Stimulated activated memory B cell treated with anti-CD40 and anti-IgM and Interleukin-4, amounts not matched to agents 10 μg/mL and 1 μg/mL and 100 μg/mL, for 72 hours (primary cell): ENCODE results near the gene C1S.
"Not testable (repeated sequence)": the region's sequence is repeated elsewhere in the genome, so short reads cannot be mapped to it uniquely, and the experiment has no call there.

ENCODE experiments used
- ATAC-seq: fragments of 150-1000 bp; cut with Tn5 transposase; 2 replicates; pipeline ENCODE4 v1.10.0; 2021
- H3K27ac Mint-ChIP-seq: one replicate; pipeline ENCODE4 v1.8.0; 2022; ENCODE audit warnings: mild to moderate bottlenecking, mixed read lengths
- H3K27me3 Mint-ChIP-seq: one replicate; pipeline ENCODE4 v1.8.0; 2022; ENCODE audit warnings: mixed read lengths
- H3K36me3 Mint-ChIP-seq: one replicate; pipeline ENCODE4 v1.8.0; 2022; ENCODE audit warnings: mixed read lengths
- H3K4me1 Mint-ChIP-seq: one replicate; pipeline ENCODE4 v1.8.0; 2022; ENCODE audit warnings: mixed read lengths
- H3K4me3 Mint-ChIP-seq: one replicate; pipeline ENCODE4 v1.8.0; 2022; ENCODE audit warnings: mild to moderate bottlenecking, moderate library complexity, mixed read lengths
- H3K9me3 Mint-ChIP-seq: one replicate; pipeline ENCODE4 v1.8.0; 2022; ENCODE audit warnings: mixed read lengths

C1S gene

DNA sequence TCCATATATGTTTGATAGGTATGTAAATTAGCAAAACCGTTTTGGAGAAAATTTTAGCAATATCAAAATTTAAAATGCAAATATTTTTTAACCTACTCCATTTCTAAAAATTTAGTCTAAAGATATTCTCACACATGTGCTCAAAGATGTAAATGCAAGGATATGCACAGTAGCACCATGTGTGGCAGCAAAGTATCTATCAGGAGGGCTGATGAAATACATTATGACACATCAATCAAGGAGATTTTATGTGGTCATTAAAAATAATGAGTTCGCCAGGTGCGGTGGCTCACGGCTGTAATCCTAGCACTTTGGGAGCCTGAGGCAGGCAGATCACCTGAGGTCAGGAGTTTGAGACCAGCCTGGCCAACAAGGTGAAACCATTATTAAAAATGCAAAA is 39.7 kb downstream of the C1S start:
- Mint-ChIP-seq H3K36me3 (peaks cover 24% of the 10 kb centered on the region), H3K4me1 (peaks cover 2% of the 10 kb centered on the region), H3K27ac (no peak overlapping the region), H3K27me3 (no peaks in the 10 kb centered on the region), H3K9me3 (no peaks in the 10 kb centered on the region), H3K4me3 (no peak overlapping the region)
- ATAC-seq, result no peak

- H3K27ac Mint-ChIP-seq, result no peak overlapping the region
- H3K9me3 Mint-ChIP-seq, result peaks cover 5% of the 10 kb centered on the region
- no peak for ATAC-seq
- no peak overlapping the region for H3K4me3 Mint-ChIP-seq
- H3K27me3 Mint-ChIP-seq, result no peaks in the 10 kb centered on the region
- H3K36me3 Mint-ChIP-seq, result peaks cover 34% of the 10 kb centered on the region
- H3K4me1 Mint-ChIP-seq, result peaks cover under 1% of the 10 kb centered on the region
Measured at GRCh38 chr12:7101047-7101693, 40.7 kb downstream of the C1S start.

GRCh38 chr12:7101694-7102131 is 41.2 kb downstream of the C1S start:
- Mint-ChIP-seq H3K4me1 (peaks cover 5% of the 10 kb centered on the region), H3K27me3 (no peaks in the 10 kb centered on the region), H3K9me3 (peaks cover 9% of the 10 kb centered on the region), H3K27ac (no peak overlapping the region), H3K36me3 (peaks cover 39% of the 10 kb centered on the region), H3K4me3 (no peak overlapping the region)
- peak; percentile 36 for ATAC-seq

DNA sequence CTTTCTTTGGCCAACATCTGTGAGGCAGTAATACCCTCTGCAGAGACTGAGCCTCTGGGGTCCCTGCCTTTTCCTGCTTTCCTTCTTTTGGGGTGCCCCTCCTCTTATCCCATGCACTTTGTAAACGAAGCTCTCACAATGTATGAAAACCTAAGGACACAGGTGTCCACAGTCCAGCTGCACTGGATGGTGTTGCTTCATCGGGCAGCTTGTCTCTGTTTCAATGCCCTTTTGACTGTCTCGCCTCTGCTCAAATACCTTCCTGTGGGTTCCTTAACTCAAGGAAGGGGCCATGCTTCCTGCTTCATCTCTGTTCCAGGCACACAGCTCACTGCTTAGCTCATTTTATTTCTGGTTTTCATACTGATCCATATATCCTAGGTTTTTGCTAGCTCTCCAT is 42.1 kb downstream of the C1S start:
- ATAC-seq, result no peak
- peaks cover 40% of the 10 kb centered on the region for H3K36me3 Mint-ChIP-seq
- peaks cover 9% of the 10 kb centered on the region for H3K9me3 Mint-ChIP-seq
- H3K27ac Mint-ChIP-seq, result no peak overlapping the region
- no peak overlapping the region for H3K4me3 Mint-ChIP-seq
- peaks cover 6% of the 10 kb centered on the region for H3K4me1 Mint-ChIP-seq
- H3K27me3 Mint-ChIP-seq, result no peaks in the 10 kb centered on the region

DNA sequence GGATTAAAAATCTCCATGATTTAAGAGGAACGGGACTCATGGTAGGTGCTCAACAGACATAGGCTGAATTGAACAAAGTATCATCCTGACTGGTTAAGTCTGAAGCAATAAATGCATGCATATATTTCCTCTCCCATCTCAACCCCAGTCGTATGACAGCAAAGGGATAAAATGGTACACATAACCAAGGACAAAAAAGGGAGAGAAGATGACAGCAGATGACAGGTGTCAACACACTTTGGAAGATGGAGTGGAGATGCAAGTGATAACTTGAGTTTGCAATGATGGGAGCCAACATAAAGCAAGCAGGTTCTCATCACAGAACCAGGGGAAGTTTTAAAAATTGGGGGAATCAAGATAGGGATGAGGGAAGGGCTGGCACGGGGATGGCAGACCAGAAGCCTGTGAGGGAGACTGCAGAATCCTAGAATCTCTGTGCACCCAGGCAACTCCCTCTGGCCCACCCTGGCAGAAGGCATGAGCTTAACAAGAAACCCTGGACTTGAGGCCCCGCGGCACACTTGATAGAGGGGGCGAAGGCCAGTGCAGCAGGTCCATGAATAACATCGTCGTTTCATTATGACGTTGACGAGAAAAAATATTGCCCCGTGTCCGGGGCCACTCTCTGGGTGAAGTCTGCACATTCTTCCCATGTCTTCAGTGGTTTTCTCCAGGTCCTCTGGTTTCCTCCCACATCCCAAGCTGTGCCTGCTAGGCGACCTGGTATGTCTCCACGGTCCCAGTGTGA is 43.5 kb downstream of the C1S start:
- no peak overlapping the region for H3K4me3 Mint-ChIP-seq
- ATAC-seq, result no peak
- H3K27me3 Mint-ChIP-seq, result no peaks in the 10 kb centered on the region
- H3K4me1 Mint-ChIP-seq, result peaks cover 18% of the 10 kb centered on the region
- peaks cover 33% of the 10 kb centered on the region for H3K36me3 Mint-ChIP-seq
- H3K27ac Mint-ChIP-seq, result peak overlapping the region; percentile 5
- H3K9me3 Mint-ChIP-seq, result peaks cover 9% of the 10 kb centered on the region

DNA sequence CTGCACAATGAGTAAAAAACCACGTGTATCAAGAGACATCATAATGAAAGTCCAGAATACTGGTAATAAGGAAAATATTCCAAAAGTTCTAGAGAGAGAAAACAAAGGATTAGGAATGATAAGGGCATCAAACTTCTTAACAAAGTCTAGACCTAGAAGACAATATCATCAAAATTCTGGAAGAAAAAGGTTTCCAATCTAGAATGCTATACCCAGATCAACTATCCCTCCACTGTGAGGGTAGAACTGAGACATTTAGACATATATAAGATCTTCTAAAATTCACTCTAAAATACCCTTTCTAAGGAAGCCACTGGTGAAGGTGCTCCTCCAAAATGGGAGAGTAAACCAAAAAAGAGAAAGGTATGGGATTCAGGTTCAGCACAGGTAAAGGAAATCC is 45.6 kb downstream of the C1S start:
- peaks cover 33% of the 10 kb centered on the region for H3K36me3 Mint-ChIP-seq
- peaks cover 9% of the 10 kb centered on the region for H3K9me3 Mint-ChIP-seq
- H3K27me3 Mint-ChIP-seq, result no peaks in the 10 kb centered on the region
- no peak overlapping the region for H3K27ac Mint-ChIP-seq
- no peak overlapping the region for H3K4me3 Mint-ChIP-seq
- ATAC-seq, result no peak
- H3K4me1 Mint-ChIP-seq, result peaks cover 33% of the 10 kb centered on the region

GRCh38 chr12:7107181-7107580 is 46.7 kb downstream of the C1S start:
- H3K4me3 Mint-ChIP-seq, ATAC-seq, H3K27me3 Mint-ChIP-seq, H3K9me3 Mint-ChIP-seq, H3K27ac Mint-ChIP-seq: not testable (repeated sequence)
- H3K4me1 Mint-ChIP-seq, result peaks cover 33% of the 10 kb centered on the region
- H3K36me3 Mint-ChIP-seq, result peaks cover 26% of the 10 kb centered on the region

DNA sequence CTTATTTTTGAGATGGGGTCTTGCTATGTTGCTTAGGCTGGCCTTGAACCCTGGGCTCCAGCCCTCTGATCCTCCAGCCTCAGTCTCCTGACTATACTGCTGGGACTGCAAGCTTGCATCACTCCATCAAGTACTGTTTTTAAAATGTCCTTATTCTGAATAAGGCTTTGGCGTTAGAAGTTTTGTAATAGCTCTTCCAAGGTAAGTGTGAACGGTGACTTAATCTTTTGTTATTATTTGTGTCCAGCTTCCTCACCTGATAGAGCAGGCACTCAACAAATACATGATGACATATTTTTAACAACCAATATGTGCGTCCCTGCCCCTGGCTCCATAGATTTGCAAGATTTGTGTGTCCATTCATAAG is 47.1 kb downstream of the C1S start:
- Mint-ChIP-seq H3K27me3 (no peaks in the 10 kb centered on the region), H3K9me3 (peaks cover 9% of the 10 kb centered on the region), H3K36me3 (peaks cover 23% of the 10 kb centered on the region), H3K4me3 (peak overlapping the region; percentile 94), H3K4me1 (peaks cover 33% of the 10 kb centered on the region), H3K27ac (peak overlapping the region; percentile 98)
- ATAC-seq, result no peak

DNA sequence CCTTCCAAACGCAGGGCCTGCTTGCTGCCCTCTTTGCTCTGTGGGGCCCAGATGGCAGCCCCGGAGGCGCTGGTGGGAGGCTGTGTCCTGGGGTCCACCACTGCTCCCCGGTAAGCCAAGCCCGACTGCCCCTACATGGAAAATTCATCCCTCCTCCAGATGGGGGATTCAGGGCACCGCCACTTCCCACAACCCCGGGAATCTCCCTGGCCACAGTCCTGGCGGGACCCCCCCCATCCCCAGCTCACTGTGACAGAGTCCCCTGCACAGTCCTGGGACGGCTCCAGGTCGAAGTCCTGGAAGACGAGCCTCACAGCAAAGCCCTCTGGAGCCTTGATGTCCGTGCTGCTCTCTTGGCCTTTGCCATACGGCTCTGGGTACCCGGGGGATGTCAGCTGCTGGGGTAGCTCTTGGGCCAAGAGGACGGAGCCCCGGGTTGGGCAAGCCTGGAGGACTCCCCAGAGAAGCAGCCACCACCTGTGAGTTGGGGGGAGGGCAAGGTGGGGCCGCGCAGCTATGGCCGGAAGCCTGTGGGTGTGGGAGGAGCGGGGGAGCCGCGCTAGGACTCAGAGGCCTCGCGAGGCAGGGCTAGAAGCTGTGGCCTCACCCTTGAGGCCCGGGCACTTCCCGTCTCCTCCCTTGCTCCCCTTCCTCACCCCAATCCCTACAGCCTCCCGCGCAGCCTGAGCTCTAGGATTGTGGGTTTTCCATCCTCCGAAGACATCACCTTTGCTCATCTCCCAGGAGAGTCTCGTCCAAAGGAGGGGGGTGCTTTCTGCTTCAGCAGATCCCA is 47.7 kb downstream of the C1S start:
- Mint-ChIP-seq H3K27ac (peak overlapping the region; percentile 98), H3K4me1 (peaks cover 34% of the 10 kb centered on the region), H3K36me3 (peaks cover 21% of the 10 kb centered on the region), H3K27me3 (no peaks in the 10 kb centered on the region), H3K4me3 (peak overlapping the region; percentile 94), H3K9me3 (peaks cover 9% of the 10 kb centered on the region)
- peak; percentile 97 for ATAC-seq

GRCh38 chr12:7108796-7109571 is 48.5 kb downstream of the C1S start, which contains the start of gene C1RL:
C1RL (minus strand) TSS chr12:7109214; CDS start chr12:7109180, 34 bp downstream.
- Mint-ChIP-seq H3K36me3 (peaks cover 19% of the 10 kb centered on the region), H3K9me3 (peaks cover 9% of the 10 kb centered on the region), H3K27me3 (no peaks in the 10 kb centered on the region), H3K4me3 (peak within 1 kb of the TSS; percentile 94), H3K4me1 (peaks cover 39% of the 10 kb centered on the region), H3K27ac (peak within 1 kb of the TSS; percentile 98)
- ATAC-seq, result peak; percentile 61

DNA sequence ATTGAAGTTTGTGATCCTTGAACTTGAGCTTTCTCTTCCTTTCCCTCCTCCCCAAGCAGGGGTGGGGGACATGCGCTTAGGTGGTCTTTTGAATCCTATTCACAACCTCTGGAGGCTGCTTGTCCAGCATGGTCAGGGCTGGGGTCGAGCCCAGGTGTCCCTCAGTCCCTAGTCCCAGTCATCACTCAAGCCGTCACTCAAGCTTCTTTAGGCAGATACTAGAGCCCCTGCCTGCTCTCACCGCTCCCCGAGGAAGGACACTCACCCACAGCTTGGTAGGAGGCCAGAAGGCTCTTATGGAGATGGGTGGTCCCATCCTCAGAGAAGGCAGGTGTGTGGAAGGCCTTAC is 49.0 kb downstream of the C1S start:
- H3K27me3 Mint-ChIP-seq, result no peaks in the 10 kb centered on the region
- peaks cover 9% of the 10 kb centered on the region for H3K9me3 Mint-ChIP-seq
- peaks cover 39% of the 10 kb centered on the region for H3K4me1 Mint-ChIP-seq
- H3K27ac Mint-ChIP-seq, result peak overlapping the region; percentile 98
- H3K4me3 Mint-ChIP-seq, result peak overlapping the region; percentile 94
- ATAC-seq, result no peak
- H3K36me3 Mint-ChIP-seq, result peaks cover 22% of the 10 kb centered on the region

GRCh38 chr12:7110661-7111060 is 50.1 kb downstream of the C1S start:
- Mint-ChIP-seq H3K27me3 (no peaks in the 10 kb centered on the region), H3K9me3 (peaks cover 7% of the 10 kb centered on the region), H3K27ac (no peak overlapping the region), H3K4me1 (peaks cover 39% of the 10 kb centered on the region), H3K4me3 (no peak overlapping the region), H3K36me3 (peaks cover 26% of the 10 kb centered on the region)
- ATAC-seq, result no peak

- Mint-ChIP-seq H3K4me1 (peaks cover 35% of the 10 kb centered on the region), H3K36me3 (peaks cover 27% of the 10 kb centered on the region), H3K9me3 (no peaks in the 10 kb centered on the region), H3K4me3 (no peak overlapping the region), H3K27me3 (no peaks in the 10 kb centered on the region), H3K27ac (no peak overlapping the region)
- no peak for ATAC-seq
Measured at GRCh38 chr12:7112041-7112440, 51.5 kb downstream of the C1S start.

GRCh38 chr12:7113389-7113871 is 52.9 kb downstream of the C1S start:
- Mint-ChIP-seq H3K9me3 (no peaks in the 10 kb centered on the region), H3K27me3 (no peaks in the 10 kb centered on the region), H3K36me3 (peaks cover 40% of the 10 kb centered on the region), H3K4me3 (no peak overlapping the region), H3K4me1 (peaks cover 26% of the 10 kb centered on the region), H3K27ac (peak overlapping the region; percentile 58)
- ATAC-seq, result no peak

GRCh38 chr12:7114008-7114407 is 53.5 kb downstream of the C1S start:
- Mint-ChIP-seq H3K27ac (peak overlapping the region; percentile 58), H3K4me1 (peaks cover 26% of the 10 kb centered on the region), H3K9me3 (no peaks in the 10 kb centered on the region), H3K4me3 (no peak overlapping the region), H3K36me3 (peaks cover 46% of the 10 kb centered on the region), H3K27me3 (no peaks in the 10 kb centered on the region)
- no peak for ATAC-seq
